ENCODE results near the gene C5. TPM values are rescaled to one million over a fixed set of nuclear protein-coding genes. Genes with fewer than 3 reads are reported as not detected.
"Not testable (repeated sequence)": the region's sequence is repeated elsewhere in the genome, so short reads cannot be mapped to it uniquely, and the experiment has no call there.

Gene C5
- total and polyA plus RNA-seq, 2 donors from 2014 or later = 3.5 to 4.6 TPM

DNA sequence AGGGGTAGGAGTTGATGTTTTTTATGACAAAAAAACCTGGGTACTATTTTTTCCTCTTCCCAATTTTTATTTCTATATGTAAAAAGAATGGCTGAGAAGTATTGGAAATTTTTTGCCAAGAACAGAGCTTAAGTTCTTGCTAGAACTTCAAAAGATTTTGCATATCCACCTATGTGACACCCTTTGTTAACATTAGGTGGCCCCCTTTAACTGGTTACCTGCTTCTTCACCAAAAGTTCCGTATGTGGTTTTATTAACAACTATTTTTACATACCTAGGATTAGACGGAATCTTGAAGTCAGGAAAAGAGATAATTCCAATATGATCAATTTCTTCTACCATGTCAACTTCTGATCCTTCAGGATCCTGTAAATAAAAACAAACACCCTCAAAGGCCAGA lies 15.5 kb downstream of the C5 start:
- Histone ChIP-seq H3K4me1 (ENCODE audit: control insufficient read depth in 2 of 3, insufficient read depth in 2 of 3, low read depth in 1 of 3, low read length in 3 of 3) (no peaks in the 10 kb centered on the region), H3K9ac (ENCODE audit: low read length in 3 of 3) (no peak overlapping the region), H3K4me3 (ENCODE audit: low read length in 3 of 3) (no peak overlapping the region), H3K27me3 (ENCODE audit: control insufficient read depth, insufficient read depth, low read length) (no peaks in the 10 kb centered on the region), H3K36me3 (ENCODE audit: control insufficient read depth in 2 of 3, insufficient read depth in 3 of 3, low read length in 3 of 3) (no peaks in the 10 kb centered on the region), H3K9me3 (ENCODE audit: control insufficient read depth in 2 of 3, insufficient read depth in 1 of 3, low read length in 3 of 3) (no peaks in the 10 kb centered on the region), H3K27ac (ENCODE audit: low read depth in 2 of 2, low read length in 2 of 2) (no peak overlapping the region)
- TF ChIP-seq, protein P1, sequence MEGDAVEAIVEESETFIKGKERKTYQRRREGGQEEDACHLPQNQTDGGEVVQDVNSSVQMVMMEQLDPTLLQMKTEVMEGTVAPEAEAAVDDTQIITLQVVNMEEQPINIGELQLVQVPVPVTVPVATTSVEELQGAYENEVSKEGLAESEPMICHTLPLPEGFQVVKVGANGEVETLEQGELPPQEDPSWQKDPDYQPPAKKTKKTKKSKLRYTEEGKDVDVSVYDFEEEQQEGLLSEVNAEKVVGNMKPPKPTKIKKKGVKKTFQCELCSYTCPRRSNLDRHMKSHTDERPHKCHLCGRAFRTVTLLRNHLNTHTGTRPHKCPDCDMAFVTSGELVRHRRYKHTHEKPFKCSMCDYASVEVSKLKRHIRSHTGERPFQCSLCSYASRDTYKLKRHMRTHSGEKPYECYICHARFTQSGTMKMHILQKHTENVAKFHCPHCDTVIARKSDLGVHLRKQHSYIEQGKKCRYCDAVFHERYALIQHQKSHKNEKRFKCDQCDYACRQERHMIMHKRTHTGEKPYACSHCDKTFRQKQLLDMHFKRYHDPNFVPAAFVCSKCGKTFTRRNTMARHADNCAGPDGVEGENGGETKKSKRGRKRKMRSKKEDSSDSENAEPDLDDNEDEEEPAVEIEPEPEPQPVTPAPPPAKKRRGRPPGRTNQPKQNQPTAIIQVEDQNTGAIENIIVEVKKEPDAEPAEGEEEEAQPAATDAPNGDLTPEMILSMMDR (IDR thresholded peaks at IDR 0.05; ENCODE audit: borderline replicate concordance, extremely low read depth, insufficient read depth) = no peak
- intact Hi-C loops (cut with DNase I) = no loop called here
- DNase-seq (no peak), FAIRE-seq (no peak)

DNA sequence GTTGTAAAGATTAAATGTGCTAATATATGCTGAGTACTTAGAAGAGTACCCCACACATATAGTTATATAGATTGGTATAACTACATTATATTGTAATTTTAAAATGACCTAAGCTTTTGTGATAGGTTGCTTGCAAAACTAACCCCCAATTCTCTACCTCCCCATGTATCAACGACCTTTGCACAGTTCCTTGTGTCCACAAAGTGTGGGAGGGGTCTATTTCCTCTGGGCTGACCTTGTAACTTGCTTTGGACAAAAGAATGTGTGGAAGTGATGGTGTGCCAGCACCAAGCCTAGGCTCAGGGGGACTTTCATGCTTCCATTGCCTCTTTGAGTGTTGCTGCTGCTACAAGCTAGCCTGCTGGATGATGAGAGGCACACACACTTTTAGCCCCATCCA lies 20.6 kb downstream of the C5 start:
- Histone ChIP-seq H3K4me3 (ENCODE audit: low read length in 3 of 3) (no peak overlapping the region), H3K36me3 (ENCODE audit: control insufficient read depth in 2 of 3, insufficient read depth in 3 of 3, low read length in 3 of 3) (no peaks in the 10 kb centered on the region), H3K9me3 (ENCODE audit: control insufficient read depth in 2 of 3, insufficient read depth in 1 of 3, low read length in 3 of 3) (no peaks in the 10 kb centered on the region), H3K27me3 (ENCODE audit: control insufficient read depth, insufficient read depth, low read length) (no peaks in the 10 kb centered on the region), H3K27ac (ENCODE audit: low read depth in 2 of 2, low read length in 2 of 2) (no peak overlapping the region), H3K4me1 (ENCODE audit: control insufficient read depth in 2 of 3, insufficient read depth in 2 of 3, low read depth in 1 of 3, low read length in 3 of 3) (no peaks in the 10 kb centered on the region), H3K9ac (ENCODE audit: low read length in 3 of 3) (no peak overlapping the region)
- DNase-seq (no peak), FAIRE-seq (no peak)
- intact Hi-C loops (cut with DNase I) = no loop called here
- TF ChIP-seq, protein P1 (IDR thresholded peaks at IDR 0.05; ENCODE audit: borderline replicate concordance, extremely low read depth, insufficient read depth) = no peak

DNA sequence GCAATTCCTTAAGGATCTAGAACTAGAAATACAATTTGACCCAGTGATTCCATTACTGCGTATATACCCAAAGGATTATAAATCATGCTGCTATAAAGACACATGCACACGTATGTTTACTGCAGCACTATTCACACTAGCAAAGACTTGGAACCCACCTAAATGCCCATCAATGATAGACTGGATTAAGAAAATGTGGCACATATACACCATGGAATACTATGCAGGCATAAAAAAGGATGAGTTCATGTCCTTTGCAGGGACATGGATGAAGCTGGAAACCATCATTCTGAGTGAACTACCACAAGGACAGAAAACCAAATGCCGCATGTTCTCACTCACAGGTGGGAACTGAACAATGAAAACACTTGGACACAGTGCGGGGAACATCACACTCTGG lies 21.8 kb downstream of the C5 start:
- FAIRE-seq; intact Hi-C loops (cut with DNase I); DNase-seq; H3K4me1 ChIP-seq (ENCODE audit: control insufficient read depth in 2 of 3, insufficient read depth in 2 of 3, low read depth in 1 of 3, low read length in 3 of 3); H3K9ac ChIP-seq (ENCODE audit: low read length in 3 of 3); H3K27me3 ChIP-seq (ENCODE audit: control insufficient read depth, insufficient read depth, low read length); H3K4me3 ChIP-seq (ENCODE audit: low read length in 3 of 3); H3K9me3 ChIP-seq (ENCODE audit: control insufficient read depth in 2 of 3, insufficient read depth in 1 of 3, low read length in 3 of 3); H3K27ac ChIP-seq (ENCODE audit: low read depth in 2 of 2, low read length in 2 of 2); H3K36me3 ChIP-seq (ENCODE audit: control insufficient read depth in 2 of 3, insufficient read depth in 3 of 3, low read length in 3 of 3): not testable (repeated sequence)

- Histone ChIP-seq H3K36me3 (ENCODE audit: control insufficient read depth in 2 of 3, insufficient read depth in 3 of 3, low read length in 3 of 3) (no peaks in the 10 kb centered on the region), H3K9ac (ENCODE audit: low read length in 3 of 3) (no peak overlapping the region), H3K27ac (ENCODE audit: low read depth in 2 of 2, low read length in 2 of 2) (no peak overlapping the region), H3K9me3 (ENCODE audit: control insufficient read depth in 2 of 3, insufficient read depth in 1 of 3, low read length in 3 of 3) (no peaks in the 10 kb centered on the region), H3K4me3 (ENCODE audit: low read length in 3 of 3) (no peak overlapping the region), H3K27me3 (ENCODE audit: control insufficient read depth, insufficient read depth, low read length) (no peaks in the 10 kb centered on the region), H3K4me1 (ENCODE audit: control insufficient read depth in 2 of 3, insufficient read depth in 2 of 3, low read depth in 1 of 3, low read length in 3 of 3) (no peaks in the 10 kb centered on the region)
- intact Hi-C loops (cut with DNase I) = no loop called here
- FAIRE-seq (no peak), DNase-seq (no peak)
- TF ChIP-seq, protein P1 (IDR thresholded peaks at IDR 0.05; ENCODE audit: borderline replicate concordance, extremely low read depth, insufficient read depth) = no peak
Measured at GRCh38 chr9:121026768-121027167, 23.3 kb downstream of the C5 start.

All from kidney (tissue), 14 donors.